RWPE1 (cell line): ENCODE measurements around the gene PLXDC2.

ENCODE experiments used
- CTCF ChIA-PET: fragments of 350-600 bp; sonication (Branson Sonifier 250); formaldehyde crosslinking; extraction: SDS; loops from one replicate; lab custom pipeline; 2021; lab: Yijun Ruan, JAX
- POLR2A ChIA-PET: fragments of 400-600 bp; formaldehyde crosslinking; extraction: SDS; loops from one replicate; lab custom pipeline; 2020; ENCODE audit warnings: antibody characterized with exemption; ENCODE audit not compliant: low non-redundant PET; lab: Yijun Ruan, JAX
- DNase-seq: peaks from one replicate; pipeline ENCODE4 v3.0.0; 2012; ENCODE audit warnings: low spot score
- H3K27ac ChIP-seq: fragments of 450-650 bp; 2 replicates; pipeline ENCODE4 v1.5.1; 2017
- TF ChIP-seq, protein P1 (sequence below): fragments of 450-650 bp; conservative IDR thresholded peaks from 2 replicates; pipeline ENCODE4 v1.5.1; 2017; ENCODE audit warnings: low read depth, mild to moderate bottlenecking

Gene PLXDC2

GRCh38 chr10:19862811-19863515 is 46.7 kb downstream of the PLXDC2 start:
- ChIA-PET CTCF (interaction anchor here (0.6 to 0.7 kb wide), 2 partner anchors 67 to 132 kb away, joined by 3 to 4 read pairs; no protein-coding TSS in a partner anchor), POLR2A (no interaction called here)
- no peak overlapping the region for H3K27ac ChIP-seq
- DNase-seq = no peak
- TF ChIP-seq, protein P1, sequence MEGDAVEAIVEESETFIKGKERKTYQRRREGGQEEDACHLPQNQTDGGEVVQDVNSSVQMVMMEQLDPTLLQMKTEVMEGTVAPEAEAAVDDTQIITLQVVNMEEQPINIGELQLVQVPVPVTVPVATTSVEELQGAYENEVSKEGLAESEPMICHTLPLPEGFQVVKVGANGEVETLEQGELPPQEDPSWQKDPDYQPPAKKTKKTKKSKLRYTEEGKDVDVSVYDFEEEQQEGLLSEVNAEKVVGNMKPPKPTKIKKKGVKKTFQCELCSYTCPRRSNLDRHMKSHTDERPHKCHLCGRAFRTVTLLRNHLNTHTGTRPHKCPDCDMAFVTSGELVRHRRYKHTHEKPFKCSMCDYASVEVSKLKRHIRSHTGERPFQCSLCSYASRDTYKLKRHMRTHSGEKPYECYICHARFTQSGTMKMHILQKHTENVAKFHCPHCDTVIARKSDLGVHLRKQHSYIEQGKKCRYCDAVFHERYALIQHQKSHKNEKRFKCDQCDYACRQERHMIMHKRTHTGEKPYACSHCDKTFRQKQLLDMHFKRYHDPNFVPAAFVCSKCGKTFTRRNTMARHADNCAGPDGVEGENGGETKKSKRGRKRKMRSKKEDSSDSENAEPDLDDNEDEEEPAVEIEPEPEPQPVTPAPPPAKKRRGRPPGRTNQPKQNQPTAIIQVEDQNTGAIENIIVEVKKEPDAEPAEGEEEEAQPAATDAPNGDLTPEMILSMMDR = no peak

GRCh38 chr10:19865676-19866075 is 49.4 kb downstream of the PLXDC2 start:
- H3K27ac ChIP-seq = no peak overlapping the region
- no peak for DNase-seq
- POLR2A ChIA-PET = no interaction called here
- TF ChIP-seq, protein P1 = no peak
- CTCF ChIA-PET = no interaction called here

- no peak for DNase-seq
- TF ChIP-seq, protein P1 = no peak
- H3K27ac ChIP-seq = no peak overlapping the region
- ChIA-PET POLR2A (no interaction called here), CTCF (interaction anchor here (0.6 kb wide), 1 partner anchor 20 kb away, joined by 3 read pairs; no protein-coding TSS in a partner anchor)
These were observed 53.1 kb downstream of the PLXDC2 start for GRCh38 chr10:19869370-19869769.

- POLR2A ChIA-PET = no interaction called here
- DNase-seq = no peak
- CTCF ChIA-PET = no interaction called here
- no peak overlapping the region for H3K27ac ChIP-seq
- TF ChIP-seq, protein P1 = no peak
These were observed 56.5 kb downstream of the PLXDC2 start for GRCh38 chr10:19872504-19873271.

DNA sequence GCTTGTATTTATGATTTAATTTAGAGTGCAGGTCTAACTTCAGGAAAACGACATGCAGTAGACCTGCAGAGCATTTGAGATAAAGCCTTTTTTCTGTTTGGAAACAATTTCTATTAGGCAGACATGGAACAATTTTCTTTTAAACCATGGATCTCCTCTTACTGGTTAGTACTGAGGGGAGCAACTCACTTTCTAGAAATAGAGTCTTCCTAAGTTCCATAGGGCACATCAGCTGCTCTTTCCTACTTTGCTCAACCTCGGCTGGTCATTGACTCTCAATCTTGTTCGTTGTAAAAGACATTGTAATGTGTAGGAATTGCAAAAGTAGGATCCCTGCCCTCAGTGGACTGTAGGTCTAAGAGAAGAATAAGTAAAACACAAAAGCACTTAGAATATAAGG is 58.0 kb downstream of the PLXDC2 start:
- no peak overlapping the region for H3K27ac ChIP-seq
- ChIA-PET POLR2A (no interaction called here), CTCF (no interaction called here)
- TF ChIP-seq, protein P1 = no peak
- DNase-seq = no peak

DNA sequence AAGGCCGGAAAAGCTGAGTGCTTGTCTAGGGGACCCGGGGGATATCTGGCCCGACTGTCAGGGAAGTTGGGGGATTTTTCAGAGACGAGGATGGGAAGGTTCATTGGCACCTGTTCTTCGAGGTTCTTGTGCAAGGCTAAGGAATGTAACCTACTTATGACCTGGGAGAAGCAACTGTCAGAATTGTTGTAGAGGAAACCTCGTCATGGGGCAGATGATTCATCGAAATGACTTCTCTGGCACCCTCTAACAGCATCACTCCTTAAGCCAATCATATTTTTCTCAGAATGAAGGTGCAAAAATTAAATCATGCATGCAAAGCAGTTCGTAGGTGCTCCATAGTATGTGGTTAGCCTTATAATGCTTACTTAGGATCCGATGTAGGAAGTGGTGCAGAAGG is 58.6 kb downstream of the PLXDC2 start:
- ChIA-PET CTCF (no interaction called here), POLR2A (no interaction called here)
- TF ChIP-seq, protein P1 = no peak
- no peak overlapping the region for H3K27ac ChIP-seq
- peak; percentile 10 for DNase-seq
